Measurements from ENCODE around the gene ATP6V1C2. TPM values are rescaled to one million over a fixed set of nuclear protein-coding genes. Genes with fewer than 3 reads are reported as not detected.
"Not testable (repeated sequence)": the region's sequence is repeated elsewhere in the genome, so short reads cannot be mapped to it uniquely, and the experiment has no call there.

The ATP6V1C2 gene
- total and polyA plus RNA-seq, 2 donors (not counting 1 experiment from before 2014, with no cell fraction given), result under 0.01 TPM; not detected in 1

DNA sequence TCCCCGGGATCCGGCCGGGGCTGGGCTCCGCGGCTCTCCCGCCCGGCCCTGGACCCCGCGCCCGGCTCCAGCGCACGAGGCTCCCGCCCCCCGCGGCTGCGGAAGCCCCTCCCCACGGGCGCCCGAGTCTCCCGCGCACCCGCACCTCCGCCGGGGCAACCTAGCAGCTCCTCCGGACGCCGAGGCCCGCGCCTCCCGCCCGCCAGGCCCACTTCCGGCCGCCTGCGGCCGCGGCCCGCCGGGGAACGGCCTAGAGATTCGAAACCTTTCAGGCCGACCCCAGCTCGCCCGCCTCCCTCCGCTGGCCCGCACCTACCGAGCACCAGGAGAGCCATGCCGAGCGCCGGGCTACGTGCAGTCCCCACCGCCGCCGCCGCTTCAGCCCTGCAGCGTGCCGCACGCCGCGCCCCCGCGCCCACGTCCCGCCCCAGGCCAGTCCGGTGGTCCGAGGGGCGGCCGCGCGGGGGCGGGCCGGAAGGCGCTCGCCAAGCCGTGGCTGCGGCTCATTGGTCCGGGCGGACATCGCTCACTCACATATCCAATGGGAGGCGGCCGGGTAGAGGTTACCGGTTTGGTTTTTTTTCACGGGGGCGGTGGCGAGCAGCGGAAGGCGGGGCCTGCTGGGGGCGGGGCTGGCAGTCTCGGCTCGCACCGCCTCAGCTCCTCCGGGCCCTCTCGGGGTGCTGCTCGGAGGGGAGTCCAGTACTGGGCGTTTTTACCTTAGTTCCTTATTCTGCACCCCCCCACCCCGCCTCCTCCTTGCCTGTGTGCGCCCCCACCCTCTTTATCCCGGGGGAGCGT is 91.1 kb downstream of the ATP6V1C2 start, which contains the start of gene PDIA6:
TSS of gene PDIA6 (minus strand) at position 424 of the 801 bp plus-strand sequence. CDS start at position 335, 89 bp downstream.
- Histone ChIP-seq H3K4me3 (replicated peaks in 1 of 4; ENCODE audit: control extremely low read depth in 1 of 4, insufficient read depth in 1 of 4, low read depth in 3 of 4, low read length in 4 of 4) (peak within 1 kb of the TSS; percentile 68 to 87 (median 87)), H3K9me3 (ENCODE audit: control insufficient read depth, insufficient read depth, low read depth, low read length) (no peaks in the 10 kb centered on the region), H3K36me3 (ENCODE audit: control insufficient read depth, insufficient read depth, low read length) (no peaks in the 10 kb centered on the region), H3K27me3 (ENCODE audit: control insufficient read depth, insufficient read depth, low read length) (peaks cover 8% of the 10 kb centered on the region), H2AFZ (ENCODE audit: low read length) (peak within 1 kb of the TSS; percentile 40), H3K79me2 (ENCODE audit: control insufficient read depth, insufficient read depth, low read length) (peaks cover 46% of the 10 kb centered on the region), H4K20me1 (ENCODE audit: control insufficient read depth, extremely low read depth, insufficient read depth, low read length) (no peaks in the 10 kb centered on the region), H3K4me2 (ENCODE audit: extremely low read depth, insufficient read depth, low read length) (peak within 1 kb of the TSS; percentile 97), H3K4me1 (ENCODE audit: control insufficient read depth, extremely low read depth, insufficient read depth, low read length) (peaks cover 3% of the 10 kb centered on the region), H3K27ac (ENCODE audit: insufficient read depth, low read length) (peak within 1 kb of the TSS; percentile 81), H3K9ac (ENCODE audit: insufficient read depth, low read length) (peak within 1 kb of the TSS; percentile 88)
- DNase-seq (ENCODE audit: low read depth in 2 of 2), result peak; percentile 96
- TF ChIP-seq EZH2 (IDR thresholded peaks at IDR 0.05; ENCODE audit: low read length, missing control alignments), result no peak
- TF ChIP-seq, protein P1, sequence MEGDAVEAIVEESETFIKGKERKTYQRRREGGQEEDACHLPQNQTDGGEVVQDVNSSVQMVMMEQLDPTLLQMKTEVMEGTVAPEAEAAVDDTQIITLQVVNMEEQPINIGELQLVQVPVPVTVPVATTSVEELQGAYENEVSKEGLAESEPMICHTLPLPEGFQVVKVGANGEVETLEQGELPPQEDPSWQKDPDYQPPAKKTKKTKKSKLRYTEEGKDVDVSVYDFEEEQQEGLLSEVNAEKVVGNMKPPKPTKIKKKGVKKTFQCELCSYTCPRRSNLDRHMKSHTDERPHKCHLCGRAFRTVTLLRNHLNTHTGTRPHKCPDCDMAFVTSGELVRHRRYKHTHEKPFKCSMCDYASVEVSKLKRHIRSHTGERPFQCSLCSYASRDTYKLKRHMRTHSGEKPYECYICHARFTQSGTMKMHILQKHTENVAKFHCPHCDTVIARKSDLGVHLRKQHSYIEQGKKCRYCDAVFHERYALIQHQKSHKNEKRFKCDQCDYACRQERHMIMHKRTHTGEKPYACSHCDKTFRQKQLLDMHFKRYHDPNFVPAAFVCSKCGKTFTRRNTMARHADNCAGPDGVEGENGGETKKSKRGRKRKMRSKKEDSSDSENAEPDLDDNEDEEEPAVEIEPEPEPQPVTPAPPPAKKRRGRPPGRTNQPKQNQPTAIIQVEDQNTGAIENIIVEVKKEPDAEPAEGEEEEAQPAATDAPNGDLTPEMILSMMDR (conservative IDR thresholded peaks at IDR 0.05 in 1 of 2, IDR thresholded peaks at IDR 0.05 in 1 of 2; ENCODE audit: low read depth in 1 of 2, low read length in 2 of 2), result no peak

- not testable (repeated sequence) for H3K27ac ChIP-seq (ENCODE audit: insufficient read depth, low read length); H3K9ac ChIP-seq (ENCODE audit: insufficient read depth, low read length)
Observed at GRCh38 chr2:10813163-10814138, 92.0 kb downstream of the ATP6V1C2 start.

GRCh38 chr2:10814142-10814541 is 92.7 kb downstream of the ATP6V1C2 start:
- Histone ChIP-seq H3K27ac (ENCODE audit: insufficient read depth, low read length) (no peak overlapping the region), H3K9me3 (ENCODE audit: control insufficient read depth, insufficient read depth, low read depth, low read length) (no peaks in the 10 kb centered on the region), H3K4me2 (ENCODE audit: extremely low read depth, insufficient read depth, low read length) (no peak overlapping the region), H3K79me2 (ENCODE audit: control insufficient read depth, insufficient read depth, low read length) (peaks cover 30% of the 10 kb centered on the region), H4K20me1 (ENCODE audit: control insufficient read depth, extremely low read depth, insufficient read depth, low read length) (no peaks in the 10 kb centered on the region), H3K4me3 (replicated peaks in 1 of 4; ENCODE audit: control extremely low read depth in 1 of 4, insufficient read depth in 1 of 4, low read depth in 3 of 4, low read length in 4 of 4) (no peak overlapping the region), H3K36me3 (ENCODE audit: control insufficient read depth, insufficient read depth, low read length) (no peaks in the 10 kb centered on the region), H3K4me1 (ENCODE audit: control insufficient read depth, extremely low read depth, insufficient read depth, low read length) (peaks cover 3% of the 10 kb centered on the region), H3K9ac (ENCODE audit: insufficient read depth, low read length) (no peak overlapping the region), H2AFZ (ENCODE audit: low read length) (no peak overlapping the region), H3K27me3 (ENCODE audit: control insufficient read depth, insufficient read depth, low read length) (peaks cover 15% of the 10 kb centered on the region)
- no peak for TF ChIP-seq EZH2 (IDR thresholded peaks at IDR 0.05; ENCODE audit: low read length, missing control alignments)
- TF ChIP-seq, protein P1 (conservative IDR thresholded peaks at IDR 0.05 in 1 of 2, IDR thresholded peaks at IDR 0.05 in 1 of 2; ENCODE audit: low read depth in 1 of 2, low read length in 2 of 2), result no peak
- no peak for DNase-seq (ENCODE audit: low read depth in 2 of 2)

More at GRCh38 chr2:10813163-10814138, 92.0 kb downstream of the ATP6V1C2 start:
- peaks cover 37% of the 10 kb centered on the region for H3K79me2 ChIP-seq (ENCODE audit: control insufficient read depth, insufficient read depth, low read length)
- peak in 1 of 2 donors; percentile 50 for DNase-seq (ENCODE audit: low read depth in 2 of 2)
- not testable (repeated sequence) for H3K9me3 ChIP-seq (ENCODE audit: control insufficient read depth, insufficient read depth, low read depth, low read length); H4K20me1 ChIP-seq (ENCODE audit: control insufficient read depth, extremely low read depth, insufficient read depth, low read length); H3K36me3 ChIP-seq (ENCODE audit: control insufficient read depth, insufficient read depth, low read length); H3K4me1 ChIP-seq (ENCODE audit: control insufficient read depth, extremely low read depth, insufficient read depth, low read length)
- peak overlapping the region; percentile 77 for H3K4me2 ChIP-seq (ENCODE audit: extremely low read depth, insufficient read depth, low read length)
- peak overlapping the region; percentile 40 for H2AFZ ChIP-seq (ENCODE audit: low read length)
- peaks cover 11% of the 10 kb centered on the region for H3K27me3 ChIP-seq (ENCODE audit: control insufficient read depth, insufficient read depth, low read length)
- peak overlapping the region; percentile 41 to 68 (median 51) for H3K4me3 ChIP-seq (replicated peaks in 1 of 4; ENCODE audit: control extremely low read depth in 1 of 4, insufficient read depth in 1 of 4, low read depth in 3 of 4, low read length in 4 of 4)
